Peyer's patch (tissue), 4 donors: Measurements from ENCODE around the gene TTC28.
"Not testable (repeated sequence)": the region's sequence is repeated elsewhere in the genome, so short reads cannot be mapped to it uniquely, and the experiment has no call there.

Experiments used
- CTCF ChIP-seq, 6 experiments: fragments of 450-650 bp in 4 of 6; fragments of 200-600 bp in 2 of 6; sonication (generic) in 1 of 6; IDR thresholded peaks; one replicate each; pipeline ENCODE4 v1.5.1; 2017 to 2019; ENCODE audit warnings: antibody characterized with exemption in 6 of 6, mild to moderate bottlenecking in 3 of 6, moderate library complexity in 1 of 6
- POLR2A ChIP-seq, 2 donors: fragments of 450-650 bp; IDR thresholded peaks; one replicate each; pipeline ENCODE4 v1.5.1; 2017; ENCODE audit warnings: antibody characterized with exemption in 2 of 2, mild to moderate bottlenecking in 2 of 2, moderate library complexity in 2 of 2

DNA sequence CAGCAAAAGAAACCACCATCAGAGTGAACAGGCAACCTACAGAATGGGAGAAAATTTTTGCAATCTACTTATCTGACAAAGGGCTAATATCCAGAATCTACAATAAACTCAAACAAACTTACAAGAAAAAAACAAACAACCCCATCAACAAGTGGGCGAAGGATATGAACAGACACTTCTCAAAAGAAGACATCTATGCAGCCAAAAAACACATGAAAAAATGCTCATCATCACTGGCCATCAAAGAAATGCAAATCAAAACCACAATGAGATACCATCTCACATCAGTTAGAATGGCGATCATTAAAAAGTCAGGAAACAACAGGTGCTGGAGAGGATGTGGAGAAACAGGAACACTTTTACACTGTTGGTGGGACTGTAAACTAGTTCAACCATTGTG lies 188.4 kb downstream of the TTC28 start:
- TF ChIP-seq CTCF, POLR2A (IDR thresholded peaks at IDR 0.05): not testable (repeated sequence)
